ENCODE measurements around the gene TAP1. TPM values are rescaled to one million over a fixed set of nuclear protein-coding genes. Genes with fewer than 3 reads are reported as not detected.

TAP1 gene
- total and polyA plus RNA-seq, 2 of the 8 experiments (the other 6 are each of a cell fraction or from before 2014, with no cell fraction given): 16.8 to 22.0 TPM

DNA sequence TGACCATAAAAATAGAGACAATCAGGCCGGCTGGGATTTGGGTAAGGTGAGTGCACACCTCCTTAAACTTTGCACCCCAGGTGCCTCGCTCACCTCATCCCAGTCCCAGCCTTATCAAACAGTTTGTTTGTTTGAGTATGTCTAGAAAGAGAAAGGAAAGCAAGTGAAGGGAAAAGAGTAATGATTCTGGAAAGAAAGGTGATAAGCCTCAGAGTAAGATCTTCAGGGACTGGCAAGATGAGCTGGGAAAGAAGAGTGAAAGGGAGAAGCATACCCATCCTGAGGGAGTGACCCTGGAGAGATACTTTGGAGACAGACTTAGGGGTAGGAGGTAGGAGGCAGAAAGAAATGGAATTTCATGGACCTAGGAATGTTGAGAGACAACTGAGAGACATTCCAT lies 16.6 kb downstream of the TAP1 start:
- H4K8ac ChIP-seq (ENCODE audit: extremely low read depth, insufficient read depth, low read length): no peak overlapping the region
- H3K4me1 ChIP-seq (replicated peaks in 1 of 4; ENCODE audit: control insufficient read depth in 3 of 4, insufficient read depth in 4 of 4, low read length in 3 of 4): peaks cover 0 to 7% (median 4%) of the 10 kb centered on the region in 4 experiments; a peak in 5 of 7 replicates
- H3K27ac ChIP-seq (ENCODE audit: low read depth, low read length): no peak overlapping the region
- no peak overlapping the region for H2BK120ac ChIP-seq (replicated peaks; ENCODE audit: low read depth, low read length)
- no peak overlapping the region for H3K23ac ChIP-seq (ENCODE audit: insufficient read length)
- no peak overlapping the region for H2BK5ac ChIP-seq (ENCODE audit: low read depth, low read length)
- no peaks in the 10 kb centered on the region for H3K9me3 ChIP-seq (ENCODE audit: insufficient read depth in 2 of 2, low read depth in 1 of 2, low read length in 1 of 2)
- no peak overlapping the region for H3K18ac ChIP-seq (ENCODE audit: extremely low read depth, low read length)
- 0 out of 8 replicates have a peak overlapping the region, but pooled peaks of 1 of the 4 experiments have one; percentile 81 for H3K4me3 ChIP-seq (ENCODE audit: extremely low read depth in 1 of 4, insufficient read depth in 2 of 4, low read depth in 3 of 4, low read length in 4 of 4)
- DNase-seq (ENCODE audit: low read depth in 1 of 2, low spot score in 2 of 2): no peak
- H2AK5ac ChIP-seq (ENCODE audit: low read depth, low read length): no peak overlapping the region
- FAIRE-seq: no peak
- no peak overlapping the region for H2AFZ ChIP-seq (ENCODE audit: low read length)
- H2BK12ac ChIP-seq (ENCODE audit: low read depth, low read length): no peak overlapping the region
- no peak overlapping the region for H4K5ac ChIP-seq (ENCODE audit: insufficient read length, low read depth, low read length)
- H4K20me1 ChIP-seq (replicated peaks in 1 of 2; ENCODE audit: control insufficient read depth in 1 of 2, insufficient read depth in 2 of 2, low read length in 2 of 2): peaks cover 0 to 1% of the 10 kb centered on the region in 2 experiments
- H3K4me2 ChIP-seq (ENCODE audit: insufficient read depth in 1 of 2, low read depth in 2 of 2, low read length in 2 of 2): peak overlapping the region in 1 of 2 experiments; percentile 59; a peak in 1 of 4 replicates
- H3K4ac ChIP-seq (replicated peaks; ENCODE audit: insufficient read length, low read depth, low read length): no peak overlapping the region
- no peaks in the 10 kb centered on the region for H3K79me2 ChIP-seq (ENCODE audit: control insufficient read depth in 1 of 2, insufficient read depth in 2 of 2, low read length in 2 of 2)
- POLR2A ChIA-PET (ENCODE audit: partially characterized antibody): interaction anchor here (2.2 kb wide), 1 partner anchor 9 kb away, joined by 21 read pairs; no protein-coding TSS in a partner anchor
- no peak overlapping the region for H3K56ac ChIP-seq (replicated peaks; ENCODE audit: insufficient read length, low read depth, low read length)
- no peaks in the 10 kb centered on the region; a peak in 2 of 8 replicates for H3K36me3 ChIP-seq (ENCODE audit: control insufficient read depth in 2 of 4, insufficient read depth in 4 of 4, low read length in 3 of 4)
- no peak overlapping the region for H2BK20ac ChIP-seq (ENCODE audit: low read length)
- TF ChIP-seq, protein P1, sequence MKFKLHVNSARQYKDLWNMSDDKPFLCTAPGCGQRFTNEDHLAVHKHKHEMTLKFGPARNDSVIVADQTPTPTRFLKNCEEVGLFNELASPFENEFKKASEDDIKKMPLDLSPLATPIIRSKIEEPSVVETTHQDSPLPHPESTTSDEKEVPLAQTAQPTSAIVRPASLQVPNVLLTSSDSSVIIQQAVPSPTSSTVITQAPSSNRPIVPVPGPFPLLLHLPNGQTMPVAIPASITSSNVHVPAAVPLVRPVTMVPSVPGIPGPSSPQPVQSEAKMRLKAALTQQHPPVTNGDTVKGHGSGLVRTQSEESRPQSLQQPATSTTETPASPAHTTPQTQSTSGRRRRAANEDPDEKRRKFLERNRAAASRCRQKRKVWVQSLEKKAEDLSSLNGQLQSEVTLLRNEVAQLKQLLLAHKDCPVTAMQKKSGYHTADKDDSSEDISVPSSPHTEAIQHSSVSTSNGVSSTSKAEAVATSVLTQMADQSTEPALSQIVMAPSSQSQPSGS (IDR thresholded peaks at IDR 0.05; ENCODE audit: low read length): no peak
- TF ChIP-seq TAF7 (optimal IDR thresholded peaks at IDR 0.05; ENCODE audit: borderline replicate concordance, low read depth, low read length) (no peak), HDAC6 (IDR thresholded peaks at IDR 0.05; ENCODE audit: low read depth, low read length) (no peak), BACH1 (IDR thresholded peaks at IDR 0.05; ENCODE audit: low read length) (no peak), HDAC2 (IDR thresholded peaks at IDR 0.05; ENCODE audit: borderline replicate concordance in 1 of 2, low read depth in 2 of 2, low read length in 2 of 2) (no peak), SUZ12 (IDR thresholded peaks at IDR 0.05; ENCODE audit: low read length) (no peak), SIX5 (IDR thresholded peaks at IDR 0.05; ENCODE audit: low read depth, low read length) (no peak), RXRA (IDR thresholded peaks at IDR 0.05; ENCODE audit: insufficient read depth, low read depth, low read length) (no peak), TAF1 (IDR thresholded peaks at IDR 0.05; ENCODE audit: low read depth, low read length) (no peak)
- TF ChIP-seq, protein P2, sequence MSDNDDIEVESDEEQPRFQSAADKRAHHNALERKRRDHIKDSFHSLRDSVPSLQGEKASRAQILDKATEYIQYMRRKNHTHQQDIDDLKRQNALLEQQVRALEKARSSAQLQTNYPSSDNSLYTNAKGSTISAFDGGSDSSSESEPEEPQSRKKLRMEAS (IDR thresholded peaks at IDR 0.05): no peak
- no peak overlapping the region for H4K91ac ChIP-seq (replicated peaks; ENCODE audit: insufficient read length, low read length)
- no peaks in the 10 kb centered on the region for H3K79me1 ChIP-seq (ENCODE audit: low read depth, low read length)
- H3K23me2 ChIP-seq (ENCODE audit: low read depth, low read length): peaks cover 3% of the 10 kb centered on the region
- 72% methylated on average over 2 of the region's 2 CpGs; no CpG with 5 or more reads in 1 of the 2 experiments for WGBS, 2 experiments (ENCODE audit: extremely low coverage in 1 of 2, insufficient coverage in 1 of 2, insufficient read length in 1 of 2, insufficient replicate concordance in 2 of 2, low coverage in 1 of 2, low lambda C conversion rate in 2 of 2, missing lambda C conversion rate in 1 of 2)
- no peaks in the 10 kb centered on the region; a peak in 1 of 7 replicates for H3K27me3 ChIP-seq (replicated peaks in 1 of 4; ENCODE audit: control insufficient read depth in 3 of 4, extremely low read depth in 1 of 4, insufficient read depth in 3 of 4, low read length in 3 of 4)
- no peak overlapping the region for H3K9ac ChIP-seq (replicated peaks in 1 of 4; ENCODE audit: extremely low read depth in 1 of 4, low read depth in 3 of 4, low read length in 3 of 4)
- no peak overlapping the region for H2BK15ac ChIP-seq (ENCODE audit: low read length)
- CTCF ChIA-PET (ENCODE audit: partially characterized antibody): interaction anchor here (0.6 to 11.2 kb wide), 4 partner anchors 10 to 97 kb away, joined by 3 to 402 read pairs (median 25); partner anchors contain the start of genes PSMB9 and TAP1
- H3K14ac ChIP-seq (ENCODE audit: insufficient read length): no peak overlapping the region

All from H1 (cell line).